ENCODE results near the gene PRR22.
A peak's percentile ranks its signal among the peaks of the same experiment; 100 is the strongest.

The PRR22 gene

DNA sequence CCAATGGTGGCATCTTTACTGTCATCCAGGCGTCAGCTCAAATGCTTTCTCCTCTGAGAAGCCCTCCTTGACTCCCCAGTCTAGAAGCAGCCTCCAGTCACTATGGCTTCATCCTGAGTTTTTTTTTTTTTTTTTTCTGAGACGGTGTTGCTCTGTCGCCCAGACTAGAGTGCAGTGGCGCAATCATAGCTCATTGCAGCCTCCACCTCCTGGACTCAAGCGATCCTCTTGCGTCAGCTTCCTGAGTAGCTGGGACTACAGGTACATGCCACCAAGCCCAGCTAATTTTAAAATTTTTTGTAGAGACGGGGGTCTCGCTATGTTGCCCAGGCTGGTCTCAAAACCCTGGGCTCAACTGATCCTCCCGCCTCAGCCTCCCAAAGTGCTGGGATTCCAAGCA is 24.5 kb upstream of the PRR22 start:
- Histone ChIP-seq H3K9me3 (no peaks in the 10 kb centered on the region), H3K4me3 (ENCODE audit: low read depth, low read length) (no peak overlapping the region), H3K36me3 (no peaks in the 10 kb centered on the region), H3K27me3 (peaks cover 7% of the 10 kb centered on the region), H3K4me1 (peaks cover 10% of the 10 kb centered on the region)
- DNase-seq: no peak
- no peak for TF ChIP-seq CTCF (IDR thresholded peaks at IDR 0.05; ENCODE audit: low read depth, low read length)

DNA sequence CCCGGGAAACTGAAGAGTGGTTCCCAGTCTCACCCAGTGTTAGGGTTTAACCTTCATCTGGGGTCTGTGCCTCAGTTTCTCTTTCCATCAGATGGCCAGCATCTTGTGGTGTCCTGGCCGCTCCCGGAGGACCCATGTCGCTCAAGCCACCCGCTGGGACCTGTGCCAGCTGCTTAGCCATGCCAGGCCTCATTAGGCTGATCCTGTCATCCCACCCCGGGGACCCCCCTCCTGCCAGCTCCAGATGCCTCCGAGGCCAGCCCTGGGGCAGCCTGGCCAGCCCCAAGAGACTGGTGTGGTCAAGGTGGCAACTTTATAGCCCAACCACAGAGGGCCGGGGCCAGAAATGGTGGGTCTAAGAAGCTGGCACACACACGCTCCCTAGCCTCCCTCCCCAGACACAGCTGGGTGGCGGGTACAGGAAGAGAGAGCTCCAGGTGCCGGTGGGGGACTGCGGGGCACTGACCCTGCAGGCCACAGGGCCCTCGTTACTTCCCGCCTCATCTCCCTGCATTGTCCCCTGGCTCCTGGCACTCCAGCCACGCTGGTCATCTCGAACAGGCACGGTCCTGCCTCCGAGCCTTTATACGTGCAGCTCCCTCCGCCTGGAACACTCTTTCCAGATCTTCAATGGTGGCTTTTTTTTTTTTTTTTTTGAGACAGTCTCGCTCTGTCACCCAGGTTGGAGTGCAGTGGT is 23.7 kb upstream of the PRR22 start:
- no peaks in the 10 kb centered on the region for H3K9me3 ChIP-seq
- no peak for TF ChIP-seq CTCF (IDR thresholded peaks at IDR 0.05; ENCODE audit: low read depth, low read length)
- no peak overlapping the region for H3K4me3 ChIP-seq (ENCODE audit: low read depth, low read length)
- H3K36me3 ChIP-seq: no peaks in the 10 kb centered on the region
- DNase-seq: peak; percentile 42
- peaks cover 15% of the 10 kb centered on the region for H3K4me1 ChIP-seq
- peaks cover 7% of the 10 kb centered on the region for H3K27me3 ChIP-seq

GRCh38 chr19:5806905-5807304 is 22.4 kb upstream of the PRR22 start:
- H3K4me1 ChIP-seq: peaks cover 22% of the 10 kb centered on the region
- TF ChIP-seq CTCF (IDR thresholded peaks at IDR 0.05; ENCODE audit: low read depth, low read length): no peak
- H3K4me3 ChIP-seq (ENCODE audit: low read depth, low read length): no peak overlapping the region
- H3K27me3 ChIP-seq: peaks cover 7% of the 10 kb centered on the region
- H3K9me3 ChIP-seq: no peaks in the 10 kb centered on the region
- no peaks in the 10 kb centered on the region for H3K36me3 ChIP-seq
- DNase-seq: no peak

DNA sequence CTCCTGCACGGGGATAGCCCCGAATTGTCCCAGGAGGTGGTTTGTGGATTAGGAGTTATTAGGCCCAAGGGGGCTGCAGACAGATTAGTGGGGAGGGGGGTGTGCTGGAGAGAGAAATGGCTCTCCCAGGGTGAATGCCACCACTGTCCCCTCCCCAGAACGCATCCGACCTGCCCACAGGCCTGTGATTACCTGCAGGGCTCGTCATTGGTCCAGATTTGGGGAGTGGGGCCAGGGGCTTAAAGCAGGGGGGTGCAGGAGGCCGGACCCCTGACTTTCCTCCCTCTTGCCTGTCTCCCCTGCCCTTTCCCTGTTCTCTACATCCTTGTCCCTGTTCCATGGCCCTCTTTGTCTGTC is 21.6 kb upstream of the PRR22 start:
- no peak for DNase-seq
- peaks cover 7% of the 10 kb centered on the region for H3K27me3 ChIP-seq
- no peak overlapping the region for H3K4me3 ChIP-seq (ENCODE audit: low read depth, low read length)
- TF ChIP-seq CTCF (IDR thresholded peaks at IDR 0.05; ENCODE audit: low read depth, low read length): no peak
- no peaks in the 10 kb centered on the region for H3K36me3 ChIP-seq
- no peaks in the 10 kb centered on the region for H3K9me3 ChIP-seq
- peaks cover 24% of the 10 kb centered on the region for H3K4me1 ChIP-seq

GRCh38 chr19:5805462-5806132 is 21.1 kb upstream of the PRR22 start:
- peak; percentile 75 for TF ChIP-seq CTCF (IDR thresholded peaks at IDR 0.05; ENCODE audit: low read depth, low read length)
- H3K4me3 ChIP-seq (ENCODE audit: low read depth, low read length): peak overlapping the region; percentile 40

More at GRCh38 chr19:5805462-5806132, 21.1 kb upstream of the PRR22 start:
- peaks cover 7% of the 10 kb centered on the region for H3K27me3 ChIP-seq
- no peaks in the 10 kb centered on the region for H3K36me3 ChIP-seq
- peak; percentile 93 for DNase-seq
- H3K4me1 ChIP-seq: peaks cover 24% of the 10 kb centered on the region
- H3K9me3 ChIP-seq: no peaks in the 10 kb centered on the region
